GM21360 (cell line): ENCODE data around the gene TENT4A.

Experiments
- ATAC-seq: cut with Tn5 transposase; IDR thresholded peaks from one replicate; pipeline ENCODE4 v1.9.1; 2021; ENCODE audit warnings: mild to moderate bottlenecking, moderate library complexity; ENCODE audit not compliant: unreplicated experiment

Gene TENT4A

DNA sequence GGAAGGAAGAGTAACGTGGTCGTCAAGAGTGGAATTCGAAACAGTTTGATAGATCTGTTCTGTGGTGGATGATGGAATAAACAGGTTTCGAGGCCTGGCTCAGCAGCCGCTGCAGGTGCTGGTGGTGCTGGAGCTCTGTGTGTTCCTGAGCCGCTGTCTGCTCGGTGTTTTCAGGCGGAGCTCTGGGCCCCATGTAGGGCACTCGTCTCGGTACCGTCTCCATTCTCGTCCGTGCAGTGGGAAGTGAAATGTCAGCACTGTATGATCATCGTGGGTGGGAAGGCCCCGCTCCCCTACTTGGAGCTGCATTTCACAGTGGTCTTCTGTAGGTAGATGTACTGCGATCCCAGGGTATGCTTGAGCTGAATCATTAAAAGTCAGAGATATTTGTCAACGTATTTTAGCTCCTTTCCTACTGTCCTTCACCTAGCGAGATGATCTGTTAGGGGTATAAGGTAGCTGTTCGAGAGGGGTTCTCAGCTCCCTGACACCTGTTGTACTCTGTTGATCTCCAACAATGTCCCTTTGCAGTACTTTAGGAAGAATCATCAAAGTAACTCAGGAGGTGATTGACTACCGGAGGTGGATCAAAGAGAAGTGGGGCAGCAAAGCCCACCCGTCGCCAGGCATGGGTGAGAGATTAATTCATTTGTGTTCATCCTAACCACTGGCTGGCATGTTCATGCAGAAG, 35.9 kb downstream of the TENT4A start:
- ATAC-seq: no peak

- no peak for ATAC-seq
Observed at GRCh38 chr5:6750142-6750840, 37.1 kb downstream of the TENT4A start.

DNA sequence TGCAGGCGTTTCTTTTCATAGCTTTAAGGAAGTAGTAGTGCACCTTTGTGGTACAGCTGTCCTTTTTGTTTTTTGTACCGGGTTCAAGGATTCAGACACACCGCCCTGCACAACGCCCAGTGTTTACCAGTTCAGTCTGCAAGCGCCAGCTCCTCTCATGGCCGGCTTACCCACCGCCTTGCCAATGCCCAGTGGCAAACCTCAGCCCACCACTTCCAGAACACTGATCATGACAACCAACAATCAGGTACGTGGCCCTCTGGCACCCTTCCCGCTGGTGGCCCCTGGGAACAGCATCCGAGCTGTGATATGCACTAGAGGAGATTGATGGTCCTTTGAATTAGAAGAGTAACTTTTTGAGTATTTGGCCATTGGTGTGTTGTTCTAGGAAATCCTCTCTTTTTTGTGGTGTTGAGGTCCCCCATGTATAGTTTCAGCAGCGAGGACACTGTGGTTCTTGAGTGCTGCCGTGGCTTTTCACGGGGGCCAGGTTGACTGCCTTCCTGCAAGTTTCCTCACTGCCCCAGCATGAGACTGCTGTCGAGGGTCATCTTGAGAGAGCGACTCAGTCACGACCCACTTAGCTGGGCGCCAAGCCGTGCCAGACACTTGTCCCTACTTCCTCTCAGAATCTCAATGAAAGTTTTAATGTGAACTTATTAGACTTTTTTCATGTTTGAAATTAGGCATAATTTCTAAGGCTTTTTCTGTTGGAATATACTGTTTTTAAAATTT, 37.9 kb downstream of the TENT4A start:
- no peak for ATAC-seq

- no peak for ATAC-seq
Observed at GRCh38 chr5:6752236-6752635, 39.0 kb downstream of the TENT4A start.

- ATAC-seq: no peak
Observed at GRCh38 chr5:6752782-6753181, 39.5 kb downstream of the TENT4A start.

DNA sequence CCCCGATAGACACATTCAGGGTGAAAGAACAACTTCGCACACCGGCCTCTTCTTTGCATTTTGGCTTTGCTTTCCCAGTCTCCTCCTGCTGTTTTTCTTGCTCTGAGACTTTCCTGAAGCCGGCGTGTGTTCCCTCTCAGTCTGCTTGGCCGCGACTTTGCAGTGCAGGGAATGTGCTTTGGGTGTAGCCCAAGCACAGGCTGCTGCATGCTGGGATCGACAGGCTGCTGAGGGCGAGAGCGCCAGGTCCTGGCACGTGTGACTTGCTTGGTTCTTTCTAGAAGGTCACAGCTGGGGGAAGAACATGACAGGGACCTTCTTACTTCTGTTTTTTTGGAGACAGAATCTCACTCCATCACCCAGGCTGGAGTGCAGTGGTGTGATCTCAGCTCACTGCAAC, 40.6 kb downstream of the TENT4A start:
- no peak for ATAC-seq

- ATAC-seq: no peak
Observed at GRCh38 chr5:6754766-6755165, 41.5 kb downstream of the TENT4A start.

DNA sequence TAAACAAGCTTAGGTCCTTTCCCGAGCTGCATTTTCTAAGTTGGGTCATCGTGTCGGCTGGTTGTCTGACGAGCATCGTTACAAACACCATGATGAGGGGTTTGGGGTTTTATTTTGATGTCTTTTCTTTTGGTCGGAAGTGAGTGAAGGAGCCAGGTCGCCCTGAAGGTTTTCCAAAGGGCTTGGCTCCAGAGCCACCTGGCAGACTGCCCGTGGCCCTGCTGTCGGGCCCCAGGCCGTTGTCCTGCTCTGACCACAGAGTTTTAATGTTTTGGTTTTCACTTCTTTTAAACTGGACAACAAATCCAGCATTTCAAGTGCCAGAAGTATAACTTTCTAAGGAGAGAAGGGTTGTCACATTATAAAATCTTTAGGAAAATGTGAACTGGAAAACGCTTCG, 42.3 kb downstream of the TENT4A start:
- ATAC-seq: no peak

DNA sequence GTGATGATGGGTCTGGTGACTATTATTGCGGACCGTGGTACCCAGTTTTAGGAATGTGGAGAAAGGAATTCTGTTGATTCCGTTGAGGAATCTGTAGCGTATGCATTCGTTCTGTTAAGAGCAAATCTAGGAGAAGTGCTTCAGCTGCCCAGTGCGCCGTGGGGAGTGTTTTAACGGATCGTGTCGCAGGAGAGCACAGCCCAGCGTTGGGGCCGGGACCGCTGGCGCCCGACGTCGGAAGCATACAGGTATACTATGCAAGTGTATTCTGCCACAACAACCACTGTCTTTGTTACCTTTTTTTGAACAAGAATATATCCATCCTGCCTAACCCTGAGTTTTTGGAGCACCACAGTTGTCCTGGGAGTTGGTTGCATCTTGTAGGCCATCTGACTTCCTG, 42.7 kb downstream of the TENT4A start:
- ATAC-seq: no peak

GRCh38 chr5:6757414-6757969, 44.3 kb downstream of the TENT4A start:
- ATAC-seq: no peak

- ATAC-seq: no peak
Observed at GRCh38 chr5:6758236-6758635, 45.0 kb downstream of the TENT4A start.

DNA sequence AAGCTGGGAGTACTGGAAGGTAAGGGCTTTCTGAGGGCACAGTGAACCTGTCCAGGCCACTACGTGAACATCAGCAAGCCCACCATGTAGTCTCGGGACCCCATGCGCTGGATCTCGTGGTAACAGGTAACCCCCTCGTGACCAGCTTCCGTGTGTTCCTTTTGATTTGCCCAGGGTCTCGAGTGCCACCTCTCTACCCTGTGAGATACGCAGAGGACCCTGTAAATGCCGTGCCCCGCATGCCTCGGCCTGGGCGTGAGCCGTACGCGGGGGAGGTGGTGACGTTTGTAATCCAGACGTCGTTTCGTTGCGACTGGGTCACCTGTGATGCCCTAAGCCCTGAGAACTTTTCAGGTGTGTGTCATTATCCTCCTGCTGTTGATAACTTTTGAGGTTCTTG, 45.5 kb downstream of the TENT4A start:
- no peak for ATAC-seq

DNA sequence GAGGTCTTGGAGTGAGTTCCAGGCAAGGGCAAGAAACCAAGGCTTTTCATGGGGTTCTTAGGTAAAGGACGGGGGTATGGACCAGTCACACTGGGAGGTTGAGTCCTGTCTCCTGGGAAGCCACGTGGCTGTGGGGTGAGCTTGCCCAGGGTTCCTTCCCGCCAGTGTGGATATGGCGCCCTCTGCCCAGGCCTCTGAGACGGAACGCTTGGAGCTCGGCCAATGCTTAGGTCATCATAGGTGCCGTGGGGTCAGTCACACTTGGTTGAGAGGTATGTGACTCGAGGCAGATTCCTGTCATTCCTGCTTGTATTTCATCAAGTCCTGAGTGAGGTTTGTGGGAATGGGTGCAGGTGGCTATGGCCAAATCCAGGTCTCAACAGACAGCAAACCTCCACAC, 46.2 kb downstream of the TENT4A start:
- ATAC-seq: no peak

DNA sequence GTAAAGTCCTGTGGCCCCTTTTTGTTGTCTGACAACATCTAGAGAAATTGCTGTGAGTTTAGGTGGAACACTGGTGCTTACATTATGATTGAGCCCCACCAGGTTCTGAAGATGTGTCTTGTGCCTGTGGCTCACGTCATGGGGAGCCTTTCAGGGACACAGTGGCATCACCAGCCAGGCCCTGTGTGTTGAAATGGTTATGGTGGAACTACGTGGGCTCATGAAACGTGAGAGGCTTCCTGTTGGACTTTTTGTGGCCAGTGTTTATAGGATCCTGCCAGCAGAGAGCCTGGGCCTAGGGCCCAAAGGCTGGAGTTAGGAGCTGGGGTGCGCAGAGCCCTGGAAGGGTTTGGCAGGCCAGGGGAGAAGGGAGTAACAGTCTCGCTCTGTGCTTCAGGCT, 46.8 kb downstream of the TENT4A start:
- ATAC-seq: no peak

- ATAC-seq: no peak
Observed at GRCh38 chr5:6760686-6761085, 47.5 kb downstream of the TENT4A start.

- ATAC-seq: no peak
Observed at GRCh38 chr5:6761333-6761732, 48.1 kb downstream of the TENT4A start.

- no peak for ATAC-seq
Observed at GRCh38 chr5:6762116-6762515, 48.9 kb downstream of the TENT4A start.

- ATAC-seq: no peak
Observed at GRCh38 chr5:6762697-6763096, 49.5 kb downstream of the TENT4A start.

DNA sequence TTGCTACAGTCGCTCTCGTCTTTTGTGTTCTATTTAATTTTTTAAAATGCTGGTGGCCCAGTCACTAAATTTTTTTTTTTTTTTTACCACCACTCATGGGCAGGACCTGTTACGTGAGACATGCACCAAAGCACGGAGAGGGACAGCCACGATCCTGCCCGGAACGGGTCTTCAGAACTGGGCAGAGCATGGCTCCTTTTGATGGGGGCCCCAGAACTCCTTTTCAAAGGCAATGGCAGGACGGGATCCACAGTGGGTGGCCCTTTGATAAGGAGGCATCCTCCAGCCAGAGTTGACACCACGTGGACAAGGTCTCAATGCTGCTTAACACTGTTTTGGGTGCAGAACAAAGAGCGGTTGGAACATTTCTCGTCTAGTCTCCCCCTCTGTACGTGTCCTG, 50.0 kb downstream of the TENT4A start:
- no peak for ATAC-seq

- peak; percentile 86 for ATAC-seq
Observed at GRCh38 chr5:6765612-6766525, 52.6 kb downstream of the TENT4A start.
